Stimulated activated CD8-positive, alpha-beta memory T cell treated with anti-CD3 and anti-CD28 coated beads, Interleukin-15, amount 100 ng/mL, for 1 hour (primary cell): ENCODE results near the gene GTPBP4.

Source experiments
- DNase-seq: peaks from one replicate; pipeline ENCODE4 v3.0.0-alpha.2; 2020; ENCODE audit warnings: low read depth

The GTPBP4 gene

GRCh38 chr10:966466-967235 is 21.6 kb upstream of the GTPBP4 start:
- DNase-seq, result no peak

- DNase-seq, result no peak
Measured at GRCh38 chr10:968546-969199, 19.6 kb upstream of the GTPBP4 start.

GRCh38 chr10:969473-970150 is 18.6 kb upstream of the GTPBP4 start:
- DNase-seq, result no peak

GRCh38 chr10:970311-971149 is 17.7 kb upstream of the GTPBP4 start:
- no peak for DNase-seq

GRCh38 chr10:971150-971542 is 17.1 kb upstream of the GTPBP4 start:
- DNase-seq, result no peak

GRCh38 chr10:971613-972012 is 16.6 kb upstream of the GTPBP4 start:
- no peak for DNase-seq

GRCh38 chr10:972763-973162 is 15.5 kb upstream of the GTPBP4 start:
- no peak for DNase-seq

- no peak for DNase-seq
Measured at GRCh38 chr10:974038-974784, 14.0 kb upstream of the GTPBP4 start.

- DNase-seq, result no peak
Measured at GRCh38 chr10:974785-975074, 13.5 kb upstream of the GTPBP4 start.

- DNase-seq, result no peak
Measured at GRCh38 chr10:976316-976715, 11.9 kb upstream of the GTPBP4 start.

GRCh38 chr10:978826-979421 is 9.3 kb upstream of the GTPBP4 start:
- no peak for DNase-seq

- no peak for DNase-seq
Measured at GRCh38 chr10:980468-981093, 7.7 kb upstream of the GTPBP4 start.

- no peak for DNase-seq
Measured at GRCh38 chr10:983401-983800, 4.8 kb upstream of the GTPBP4 start.

GRCh38 chr10:983971-984655 is 4.1 kb upstream of the GTPBP4 start:
- no peak for DNase-seq

GRCh38 chr10:985361-985760 is 2.9 kb upstream of the GTPBP4 start:
- DNase-seq, result no peak

GRCh38 chr10:986137-986825 is 2.0 kb upstream of the GTPBP4 start:
- DNase-seq, result no peak

- no peak for DNase-seq
Measured at GRCh38 chr10:986881-987619, 1.2 kb upstream of the GTPBP4 start.

GRCh38 chr10:987620-987869 is 689 bp upstream of the GTPBP4 start:
- no peak for DNase-seq
